K562 (cell line): ENCODE results near the gene TMEM30A. TPM values are rescaled to one million over a fixed set of nuclear protein-coding genes. Genes with fewer than 3 reads are reported as not detected.

ENCODE experiments used
- KAT7 ChIP-seq: sonication (generic); formaldehyde crosslinking; IDR thresholded peaks from 2 replicates; pipeline ENCODE4 v1.8.0; 2022; ENCODE audit warnings: missing genetic modification reagents, mild to moderate bottlenecking, borderline replicate concordance
- KDM2B ChIP-seq: fragments of 250-450 bp; sonication (Bioruptor Pico); IDR thresholded peaks from 2 replicates; pipeline ENCODE4 v1.8.0; 2021; ENCODE audit warnings: mild to moderate bottlenecking, moderate library complexity
- MGA ChIP-seq: fragments of 450-650 bp; IDR thresholded peaks from 2 replicates; pipeline ENCODE4 v1.6.1; 2016; ENCODE audit warnings: mild to moderate bottlenecking, moderate library complexity
- NR2C2 ChIP-seq, 2 experiments: fragments of 200-800 bp in 1 of 2; sonication (Bioruptor generic) in 1 of 2; sonication (generic) in 1 of 2; formaldehyde crosslinking in 1 of 2; IDR thresholded peaks; 2 replicates each; pipeline versions ENCODE4 v1.6.1 to v1.8.0; 2016 to 2022; ENCODE audit warnings: mild to moderate bottlenecking in 1 of 2, missing compliant biosample characterization in 1 of 2, missing genetic modification characterization in 1 of 2, missing genetic modification reagents in 1 of 2
- ZBTB17 ChIP-seq: fragments of 450-650 bp; formaldehyde crosslinking; IDR thresholded peaks from 2 replicates; pipeline ENCODE4 v1.4.0; 2020; ENCODE audit warnings: mild to moderate bottlenecking
- ZNF282 ChIP-seq: sonication (generic); formaldehyde crosslinking; IDR thresholded peaks from 2 replicates; pipeline ENCODE4 v1.8.1; 2023; ENCODE audit warnings: missing genetic modification reagents
- ZNF764 ChIP-seq: fragments of 250-450 bp; sonication (Bioruptor Pico); IDR thresholded peaks from 2 replicates; pipeline ENCODE4 v1.4.0; 2020; ENCODE audit warnings: low read depth, mild to moderate bottlenecking, moderate library complexity
- polyA plus RNA-seq, 8 experiments: library from polyadenylated mRNA; depleted of rRNA in 4 of 8; stranded (reverse) in 5 of 8; unstranded in 3 of 8; fragments of >200 nt; fragmentation: Nextera tagmentation in 2 of 8; fragmentation: Illumina TruSeq in 1 of 8; extraction: Ambion mirVana in 2 of 8; extraction: Trizol in 1 of 8; gene quantifications; 2 replicates each; pipeline versions ENCODE4 v1.2.1 to v1.2.3, GENCODE V29; 2011 to 2014; ENCODE audit warnings: inconsistent platforms in 1 of 8, missing spikeins in 1 of 8
- total RNA-seq, 7 experiments: library from RNA; depleted of rRNA in 6 of 7; stranded (reverse); fragments of >200 nt in 6 of 7; fragmentation: Illumina TruSeq in 2 of 7; extraction: Trizol in 2 of 7; gene quantifications; 2 replicates each; pipeline versions ENCODE4 v1.2.1 to v1.2.3, GENCODE V29; 2011 to 2021; ENCODE audit warnings: low replicate concordance in 1 of 7
- TF ChIP-seq, protein P1 (sequence below): IDR thresholded peaks from 3 replicates; pipeline ENCODE4 v1.6.1; 2011; ENCODE audit warnings: borderline replicate concordance, mild to moderate bottlenecking, moderate library complexity; ENCODE audit not compliant: insufficient read length; ENCODE audit errors: extremely low read depth
- TF ChIP-seq, protein P2 (sequence below): fragments of 250-450 bp; sonication (Bioruptor Pico); IDR thresholded peaks from 2 replicates; pipeline ENCODE4 v1.9.0; 2021; ENCODE audit warnings: mild to moderate bottlenecking, inconsistent platforms

The TMEM30A gene
- total and polyA plus RNA-seq, 9 of the 15 experiments (the other 6 are each of a cell fraction or from before 2014, with no cell fraction given) = 6.5 to 31.2 (median 16.3) TPM

- TF ChIP-seq MGA (no peak), ZNF282 (CRISPR knock-in tag) (no peak), ZBTB17 (CRISPR knock-in tag) (no peak), KDM2B (peak; percentile 47; the same call in 1 of the 2 replicates), ZNF764 (no peak), KAT7 (CRISPR knock-in tag) (no peak), NR2C2 (CRISPR knock-in tag; IDR thresholded peaks at IDR 0.05) (no peak), NR2C2 (tag; IDR thresholded peaks at IDR 0.05) (no peak)
- TF ChIP-seq, protein P1, sequence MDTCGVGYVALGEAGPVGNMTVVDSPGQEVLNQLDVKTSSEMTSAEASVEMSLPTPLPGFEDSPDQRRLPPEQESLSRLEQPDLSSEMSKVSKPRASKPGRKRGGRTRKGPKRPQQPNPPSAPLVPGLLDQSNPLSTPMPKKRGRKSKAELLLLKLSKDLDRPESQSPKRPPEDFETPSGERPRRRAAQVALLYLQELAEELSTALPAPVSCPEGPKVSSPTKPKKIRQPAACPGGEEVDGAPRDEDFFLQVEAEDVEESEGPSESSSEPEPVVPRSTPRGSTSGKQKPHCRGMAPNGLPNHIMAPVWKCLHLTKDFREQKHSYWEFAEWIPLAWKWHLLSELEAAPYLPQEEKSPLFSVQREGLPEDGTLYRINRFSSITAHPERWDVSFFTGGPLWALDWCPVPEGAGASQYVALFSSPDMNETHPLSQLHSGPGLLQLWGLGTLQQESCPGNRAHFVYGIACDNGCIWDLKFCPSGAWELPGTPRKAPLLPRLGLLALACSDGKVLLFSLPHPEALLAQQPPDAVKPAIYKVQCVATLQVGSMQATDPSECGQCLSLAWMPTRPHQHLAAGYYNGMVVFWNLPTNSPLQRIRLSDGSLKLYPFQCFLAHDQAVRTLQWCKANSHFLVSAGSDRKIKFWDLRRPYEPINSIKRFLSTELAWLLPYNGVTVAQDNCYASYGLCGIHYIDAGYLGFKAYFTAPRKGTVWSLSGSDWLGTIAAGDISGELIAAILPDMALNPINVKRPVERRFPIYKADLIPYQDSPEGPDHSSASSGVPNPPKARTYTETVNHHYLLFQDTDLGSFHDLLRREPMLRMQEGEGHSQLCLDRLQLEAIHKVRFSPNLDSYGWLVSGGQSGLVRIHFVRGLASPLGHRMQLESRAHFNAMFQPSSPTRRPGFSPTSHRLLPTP = no peak
- TF ChIP-seq, protein P2, sequence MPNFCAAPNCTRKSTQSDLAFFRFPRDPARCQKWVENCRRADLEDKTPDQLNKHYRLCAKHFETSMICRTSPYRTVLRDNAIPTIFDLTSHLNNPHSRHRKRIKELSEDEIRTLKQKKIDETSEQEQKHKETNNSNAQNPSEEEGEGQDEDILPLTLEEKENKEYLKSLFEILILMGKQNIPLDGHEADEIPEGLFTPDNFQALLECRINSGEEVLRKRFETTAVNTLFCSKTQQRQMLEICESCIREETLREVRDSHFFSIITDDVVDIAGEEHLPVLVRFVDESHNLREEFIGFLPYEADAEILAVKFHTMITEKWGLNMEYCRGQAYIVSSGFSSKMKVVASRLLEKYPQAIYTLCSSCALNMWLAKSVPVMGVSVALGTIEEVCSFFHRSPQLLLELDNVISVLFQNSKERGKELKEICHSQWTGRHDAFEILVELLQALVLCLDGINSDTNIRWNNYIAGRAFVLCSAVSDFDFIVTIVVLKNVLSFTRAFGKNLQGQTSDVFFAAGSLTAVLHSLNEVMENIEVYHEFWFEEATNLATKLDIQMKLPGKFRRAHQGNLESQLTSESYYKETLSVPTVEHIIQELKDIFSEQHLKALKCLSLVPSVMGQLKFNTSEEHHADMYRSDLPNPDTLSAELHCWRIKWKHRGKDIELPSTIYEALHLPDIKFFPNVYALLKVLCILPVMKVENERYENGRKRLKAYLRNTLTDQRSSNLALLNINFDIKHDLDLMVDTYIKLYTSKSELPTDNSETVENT (CRISPR knock-in tag) = no peak
Observed at GRCh38 chr6:75283907-75284631, 523 bp downstream of the TMEM30A start (continued).
